HG03159 (cell line): ENCODE results near the gene CD2BP2.

ENCODE experiments used
- ATAC-seq: cut with Tn5 transposase; IDR thresholded peaks from one replicate; pipeline ENCODE4 v1.9.1; 2021; ENCODE audit warnings: mild to moderate bottlenecking, moderate library complexity; ENCODE audit not compliant: unreplicated experiment

The CD2BP2 gene

GRCh38 chr16:30361180-30361579, 6.1 kb upstream of the CD2BP2 start:
- ATAC-seq = no peak

- no peak for ATAC-seq
Observed at GRCh38 chr16:30359871-30360170, 4.7 kb upstream of the CD2BP2 start.

- ATAC-seq = no peak
Observed at GRCh38 chr16:30358990-30359870, 4.1 kb upstream of the CD2BP2 start.

GRCh38 chr16:30358577-30358936, 3.4 kb upstream of the CD2BP2 start:
- no peak for ATAC-seq

GRCh38 chr16:30357715-30358576, 2.8 kb upstream of the CD2BP2 start:
- no peak for ATAC-seq

- ATAC-seq = no peak
Observed at GRCh38 chr16:30357085-30357714, 2.1 kb upstream of the CD2BP2 start.

GRCh38 chr16:30356401-30357084, 1.4 kb upstream of the CD2BP2 start:
- ATAC-seq = no peak

- peak; percentile 3 for ATAC-seq
Observed at GRCh38 chr16:30355954-30356308, 823 bp upstream of the CD2BP2 start.

GRCh38 chr16:30354423-30355143, 525 bp downstream of the CD2BP2 start:
- ATAC-seq = peak; percentile 5

GRCh38 chr16:30353438-30354129, 1.5 kb downstream of the CD2BP2 start:
- ATAC-seq = no peak

- no peak for ATAC-seq
Observed at GRCh38 chr16:30352488-30353401, 2.4 kb downstream of the CD2BP2 start.

GRCh38 chr16:30351586-30352419, 3.3 kb downstream of the CD2BP2 start:
- no peak for ATAC-seq

- no peak for ATAC-seq
Observed at GRCh38 chr16:30351001-30351441, 4.1 kb downstream of the CD2BP2 start.

- ATAC-seq = no peak
Observed at GRCh38 chr16:30350134-30350871, 4.8 kb downstream of the CD2BP2 start.

GRCh38 chr16:30349675-30350074, 5.4 kb downstream of the CD2BP2 start:
- ATAC-seq = no peak

- no peak for ATAC-seq
Observed at GRCh38 chr16:30348929-30349328, 6.2 kb downstream of the CD2BP2 start.

- no peak for ATAC-seq
Observed at GRCh38 chr16:30348113-30348512, 7.0 kb downstream of the CD2BP2 start.
